GM21529 (cell line): Measurements from ENCODE around the gene PTGDR2.

Source experiments
- ATAC-seq: cut with Tn5 transposase; IDR thresholded peaks from one replicate; pipeline ENCODE4 v1.9.1; 2021; ENCODE audit not compliant: unreplicated experiment

Gene PTGDR2

GRCh38 chr11:60874421-60875365 lies 18.9 kb upstream of the PTGDR2 start:
- ATAC-seq: no peak

DNA sequence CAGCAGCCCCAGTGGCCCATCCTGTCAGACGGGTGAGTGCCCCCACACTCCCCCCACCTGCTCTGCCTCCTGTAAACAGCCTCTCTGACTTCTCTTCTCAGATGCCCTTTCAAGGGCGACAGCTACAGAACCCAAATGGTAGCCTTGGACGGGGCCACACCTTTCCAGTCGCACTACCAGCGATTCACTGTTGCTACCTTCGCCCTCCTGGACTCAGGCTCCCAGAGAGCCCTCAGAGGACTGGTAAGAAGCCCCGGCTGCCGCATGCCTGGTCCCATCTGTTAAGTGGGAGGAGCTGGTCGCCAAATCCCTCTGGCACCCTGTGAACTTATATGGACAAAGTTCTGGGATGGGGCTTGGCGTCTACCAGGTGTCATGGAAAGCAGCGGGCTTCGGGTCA lies 17.8 kb upstream of the PTGDR2 start:
- no peak for ATAC-seq

DNA sequence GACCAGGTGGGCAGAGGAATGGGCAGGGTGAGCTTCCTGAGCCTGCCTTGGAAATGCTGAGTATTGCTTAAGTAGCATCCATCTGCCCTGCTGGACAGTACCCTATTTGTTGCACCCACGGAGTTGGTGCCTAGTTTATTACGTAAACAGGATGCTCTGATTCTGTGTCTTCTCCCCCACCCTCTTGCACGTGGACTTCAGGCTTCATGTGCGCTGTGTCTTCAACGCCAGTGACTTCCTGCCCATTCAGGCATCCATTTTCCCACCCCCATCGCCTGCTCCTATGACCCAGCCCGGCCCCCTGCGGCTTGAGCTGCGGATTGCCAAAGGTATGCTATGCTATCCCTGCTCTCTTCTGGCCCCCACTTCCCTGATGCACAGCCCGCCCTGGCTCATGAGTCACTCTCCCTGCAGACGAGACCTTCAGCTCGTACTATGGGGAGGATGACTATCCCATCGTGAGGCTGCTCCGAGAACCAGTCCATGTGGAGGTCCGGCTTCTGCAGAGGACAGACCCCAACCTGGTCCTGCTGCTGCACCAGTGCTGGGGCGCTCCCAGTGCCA lies 17.3 kb upstream of the PTGDR2 start:
- no peak for ATAC-seq

DNA sequence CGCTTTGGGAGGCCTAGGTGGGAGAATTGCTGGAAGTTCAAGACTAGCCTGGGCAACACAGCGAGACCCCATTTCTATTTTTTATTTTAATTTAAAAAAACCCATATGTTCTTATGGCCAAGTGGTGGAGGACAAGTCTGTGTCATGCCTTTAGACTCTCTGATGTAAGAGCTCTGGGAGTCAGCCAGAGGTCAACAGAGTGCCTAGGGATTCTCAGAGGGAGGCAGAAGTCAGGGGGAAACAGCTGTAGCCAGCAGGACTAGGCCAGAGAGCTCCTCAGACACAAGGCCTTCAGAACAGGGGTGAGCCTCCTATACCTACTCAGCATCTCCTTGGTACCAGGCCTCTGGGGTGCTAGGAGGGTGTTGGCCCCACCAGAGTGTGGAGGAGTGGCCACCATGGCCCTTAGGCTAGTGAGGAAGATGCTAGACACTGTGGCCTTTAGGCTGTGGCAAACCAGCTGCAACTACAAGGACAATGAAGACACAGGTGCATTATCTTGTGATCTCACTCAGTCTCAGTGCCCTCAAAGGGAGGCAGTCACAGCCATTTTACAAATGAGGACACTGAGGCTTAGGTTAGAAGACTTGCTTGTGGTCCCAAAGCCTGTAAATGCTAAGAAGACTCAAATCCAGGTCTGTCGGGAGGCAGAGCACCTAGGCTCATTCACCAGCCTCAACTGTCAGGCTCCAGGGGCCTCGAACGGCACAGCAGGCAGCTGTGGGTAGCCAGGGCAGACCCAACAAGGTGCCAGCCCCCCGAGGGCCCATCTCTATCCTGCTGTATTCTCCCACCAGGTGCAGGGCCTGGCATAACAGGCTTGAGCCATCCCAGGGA lies 16.6 kb upstream of the PTGDR2 start:
- no peak for ATAC-seq

- no peak for ATAC-seq
Measured at GRCh38 chr11:60871378-60872061, 15.8 kb upstream of the PTGDR2 start.

- no peak for ATAC-seq
Measured at GRCh38 chr11:60870733-60871377, 15.1 kb upstream of the PTGDR2 start.

DNA sequence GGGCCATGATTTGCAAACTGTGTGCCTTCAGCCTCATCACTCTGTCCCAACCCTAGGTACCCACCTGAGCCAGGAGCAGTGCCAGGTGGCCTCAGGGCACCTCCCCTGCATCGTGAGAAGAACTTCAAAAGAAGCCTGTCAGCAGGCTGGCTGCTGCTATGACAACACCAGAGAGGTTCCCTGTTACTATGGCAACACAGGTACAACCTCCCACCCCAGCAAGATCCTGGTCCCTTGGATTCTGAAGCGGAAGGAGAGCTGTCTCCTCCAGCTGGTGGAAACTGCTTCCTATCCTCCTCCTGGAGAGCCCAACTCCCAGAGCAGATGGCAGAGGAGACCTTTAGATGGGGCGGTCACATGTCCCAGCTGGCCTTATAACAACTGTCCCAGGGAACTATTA lies 14.5 kb upstream of the PTGDR2 start:
- ATAC-seq: no peak

GRCh38 chr11:60869451-60869825 lies 13.7 kb upstream of the PTGDR2 start:
- ATAC-seq: no peak

GRCh38 chr11:60868682-60869450 lies 13.1 kb upstream of the PTGDR2 start:
- ATAC-seq: no peak

GRCh38 chr11:60867871-60868681 lies 12.3 kb upstream of the PTGDR2 start:
- no peak for ATAC-seq

DNA sequence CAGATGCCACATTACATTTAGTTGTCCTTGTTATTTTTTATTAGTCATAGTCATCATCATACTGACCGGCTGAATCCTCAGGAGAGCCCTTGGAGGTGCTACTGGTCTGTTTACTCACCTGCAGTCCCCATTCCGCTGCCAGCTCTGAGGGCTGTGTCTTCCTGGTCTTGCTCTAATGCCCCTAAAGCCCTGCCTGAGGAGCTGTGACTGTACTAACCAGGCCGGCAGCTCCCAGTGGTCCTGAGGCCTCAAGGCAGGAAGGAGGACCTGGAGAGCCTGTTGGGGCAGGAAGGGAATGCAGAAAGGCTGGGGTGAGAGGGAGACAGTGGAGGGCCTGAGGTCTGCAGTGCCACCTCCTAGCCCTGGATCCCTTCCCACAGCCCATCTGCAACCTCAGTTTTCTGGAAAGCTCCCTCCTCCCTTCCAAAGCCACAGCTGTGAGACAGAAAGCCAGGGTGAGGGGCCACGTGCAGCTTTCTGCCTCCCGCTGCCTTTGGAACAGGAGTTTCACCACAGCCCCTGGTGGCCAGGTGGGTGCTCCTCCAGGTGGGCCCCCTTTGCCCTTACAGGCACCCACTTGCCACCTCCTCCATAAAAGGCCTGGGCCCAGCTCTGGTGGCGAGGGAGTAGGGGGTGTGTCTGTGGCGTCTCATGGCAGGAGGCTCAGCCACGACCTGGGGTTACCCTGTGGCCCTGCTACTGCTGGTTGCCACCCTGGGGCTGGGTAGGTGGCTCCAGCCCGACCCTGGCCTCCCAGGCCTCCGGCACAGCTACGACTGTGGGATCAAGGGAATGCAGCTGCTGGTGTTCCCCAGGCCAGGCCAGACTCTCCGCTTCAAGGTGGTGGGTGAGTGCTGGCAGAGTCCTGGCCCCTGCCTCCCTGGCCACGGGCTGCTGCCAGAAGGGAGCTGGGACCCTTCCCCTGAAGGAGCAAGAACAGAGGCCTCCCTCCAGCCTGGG lies 11.4 kb upstream of the PTGDR2 start, which contains the start of gene ZP1:
TSS of gene ZP1 (plus strand) at position 632 of the 960 bp plus-strand sequence. CDS start at position 652, 20 bp downstream.
- ATAC-seq: no peak

DNA sequence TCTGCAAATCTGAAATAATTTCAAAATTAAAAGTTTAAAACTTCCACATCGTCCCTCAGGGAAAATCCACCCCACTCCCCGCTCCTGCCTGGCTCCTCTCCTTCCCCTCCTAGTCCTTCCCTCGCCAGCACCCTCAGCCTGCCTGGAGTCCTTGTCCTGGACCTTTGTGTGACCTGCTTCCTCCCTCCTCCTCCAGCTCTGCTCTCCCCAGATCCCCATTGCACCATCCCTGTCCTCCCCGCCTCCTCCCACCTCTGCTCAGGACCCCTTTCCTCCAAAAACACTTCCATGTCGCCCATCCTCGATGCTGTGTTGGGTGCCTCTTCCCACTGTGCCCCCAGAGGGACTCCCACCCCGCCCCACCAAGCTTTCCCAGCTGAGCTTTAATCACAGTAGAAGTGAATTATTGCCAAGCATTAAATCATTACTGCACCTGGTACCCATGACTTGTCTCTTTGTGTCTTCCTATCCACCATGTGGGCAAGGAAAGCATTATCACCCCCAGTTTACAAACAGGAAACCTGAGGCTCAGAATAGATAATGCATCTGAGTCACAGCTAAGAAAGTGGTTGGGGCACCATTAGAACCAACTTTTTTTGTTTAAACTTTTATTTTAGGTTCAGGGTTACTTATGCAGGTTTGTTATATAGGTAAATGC lies 9.2 kb upstream of the PTGDR2 start:
- no peak for ATAC-seq

DNA sequence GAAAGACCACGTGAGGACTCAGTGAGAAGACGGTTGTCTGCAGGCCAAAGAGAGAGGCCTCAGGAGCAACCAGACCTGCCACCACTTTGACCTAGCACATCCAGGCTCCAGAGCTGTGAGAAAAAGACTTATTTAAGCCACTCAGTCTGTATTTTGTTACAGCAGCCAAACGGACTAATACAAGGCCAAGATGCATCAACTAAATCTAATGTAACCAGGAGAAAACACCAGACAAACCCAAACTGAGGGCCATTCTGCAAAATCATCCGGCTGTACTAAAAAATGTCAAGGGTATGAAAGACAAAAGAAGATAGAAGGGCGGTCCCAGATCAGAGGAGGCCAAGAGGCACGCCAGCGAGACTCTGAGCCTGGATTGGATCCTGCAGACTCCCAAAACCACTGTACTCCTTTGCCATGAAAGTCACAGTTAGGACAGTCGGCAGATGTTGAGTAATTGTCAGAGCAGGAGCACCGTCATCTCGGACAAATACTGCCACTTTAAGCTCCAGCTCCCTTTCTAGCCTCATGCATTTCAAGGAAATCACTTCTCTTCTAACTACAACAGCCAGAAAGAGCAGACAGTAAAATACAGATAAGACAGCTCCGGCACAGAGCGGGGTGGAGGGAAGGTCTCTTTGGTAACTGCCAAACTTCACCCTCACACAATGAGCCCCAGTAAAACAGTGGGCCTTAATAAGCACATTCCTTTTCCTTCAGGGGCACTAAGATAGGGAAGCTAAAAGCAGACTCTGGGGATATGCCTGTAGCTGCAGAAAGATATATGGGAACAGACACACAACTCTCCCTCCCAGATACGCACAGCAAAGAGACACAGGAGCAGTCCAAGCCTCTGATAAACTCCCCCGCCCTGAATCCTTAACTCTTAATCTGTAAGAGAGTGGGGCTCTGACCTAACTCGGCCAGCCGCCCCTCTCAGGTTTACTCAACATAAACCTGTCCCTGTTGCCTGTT lies 8.1 kb upstream of the PTGDR2 start:
- ATAC-seq: no peak

DNA sequence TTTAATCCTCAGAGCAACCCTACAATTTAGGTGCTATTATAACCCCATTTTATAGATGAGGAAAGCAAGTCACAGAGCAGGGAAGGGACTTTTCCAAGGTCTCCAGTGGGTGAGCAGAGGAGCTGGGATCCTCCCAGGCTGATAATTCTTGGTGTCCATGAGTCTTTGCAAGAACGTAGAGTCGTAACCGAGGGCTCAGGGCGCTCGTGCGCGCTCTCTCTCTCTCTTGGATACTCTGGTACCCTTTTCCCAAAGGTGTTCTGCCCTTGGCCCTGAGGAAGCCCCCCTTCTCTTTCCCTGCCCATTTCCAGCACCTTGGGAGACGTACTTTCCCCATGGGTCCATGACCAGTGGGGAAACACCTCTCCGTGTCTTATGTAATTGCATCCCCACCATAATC lies 6.4 kb upstream of the PTGDR2 start:
- ATAC-seq: no peak

GRCh38 chr11:60860943-60861342 lies 5.2 kb upstream of the PTGDR2 start:
- no peak for ATAC-seq

DNA sequence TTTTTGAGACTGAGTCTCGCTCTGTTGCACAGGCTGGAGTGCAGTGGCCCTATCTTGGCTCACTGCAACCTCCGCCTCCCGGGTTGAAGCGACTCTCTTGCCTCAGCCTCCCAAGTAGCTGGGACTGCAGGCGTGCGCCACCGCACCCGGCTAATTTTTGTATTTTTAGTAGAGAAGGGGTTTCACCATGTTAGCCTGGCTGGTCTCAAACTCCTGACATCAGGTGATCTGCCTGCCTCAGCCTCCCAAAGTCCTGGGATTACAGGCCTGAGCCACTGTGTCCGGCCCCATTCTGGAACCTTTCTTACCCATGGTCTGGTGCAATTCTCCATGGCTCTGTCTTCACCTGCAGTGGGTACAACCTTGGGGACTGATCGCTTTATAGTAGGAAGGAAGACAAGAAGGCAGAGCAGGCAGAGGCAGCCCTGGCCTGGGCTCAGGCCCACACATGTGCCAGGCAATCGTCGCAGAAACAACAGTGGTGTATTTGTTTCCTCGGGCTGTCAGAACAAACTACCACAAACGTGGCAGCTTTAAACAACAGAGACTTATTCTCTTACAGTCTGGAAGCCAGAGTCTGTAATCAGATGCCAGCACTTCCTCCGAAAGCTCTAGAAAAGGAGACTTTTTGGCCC lies 4.0 kb upstream of the PTGDR2 start:
- no peak for ATAC-seq
